Ishikawa (cell line): ENCODE results near the gene DELE1.

Experiments
- EP300 ChIP-seq: IDR thresholded peaks from 2 replicates; pipeline ENCODE4 v1.6.1; 2012; ENCODE audit warnings: borderline replicate concordance
- NFIC ChIP-seq: IDR thresholded peaks from 2 replicates; pipeline ENCODE4 v1.6.1; 2012
- TEAD4 ChIP-seq: IDR thresholded peaks from 2 replicates; pipeline ENCODE4 v1.6.1; 2012
- YY1 ChIP-seq: IDR thresholded peaks from 2 replicates; pipeline ENCODE4 v1.6.1; 2012; ENCODE audit warnings: low read depth

DNA sequence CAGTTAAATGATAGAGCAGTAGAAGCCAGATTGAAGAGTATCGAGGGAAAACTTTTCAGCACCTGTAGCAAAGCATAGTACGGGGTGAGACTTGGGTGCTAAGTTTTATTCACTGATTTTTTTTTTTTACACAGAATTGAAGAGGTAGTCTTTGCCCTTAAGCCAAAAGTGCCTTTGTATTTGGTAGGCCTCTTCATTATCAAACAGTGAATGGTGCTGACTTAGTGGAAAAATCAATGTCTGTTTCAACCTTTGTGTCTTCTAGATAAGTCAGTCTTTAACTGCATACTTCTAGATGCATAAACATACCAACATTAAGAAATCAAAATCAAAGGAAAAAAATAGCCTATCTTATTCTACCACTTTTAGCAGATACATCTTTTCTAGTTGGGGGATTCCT lies 59.0 kb downstream of the DELE1 start:
- TF ChIP-seq YY1, result no peak
- no peak for TF ChIP-seq EP300
- no peak for TF ChIP-seq NFIC
- TF ChIP-seq TEAD4, result no peak
